ENCODE data around the gene SSTR3.
"Not testable (repeated sequence)": the region's sequence is repeated elsewhere in the genome, so short reads cannot be mapped to it uniquely, and the experiment has no call there.

The SSTR3 gene

GRCh38 chr22:37242395-37242918 lies 30.2 kb upstream of the SSTR3 start:
- DNase-seq (ENCODE audit: low read depth), result no peak

GRCh38 chr22:37241351-37242142 lies 29.3 kb upstream of the SSTR3 start:
- no peak for DNase-seq (ENCODE audit: low read depth)

- DNase-seq (ENCODE audit: low read depth), result no peak
These were observed 28.7 kb upstream of the SSTR3 start for GRCh38 chr22:37240941-37241320.

- no peak for DNase-seq (ENCODE audit: low read depth)
These were observed 28.1 kb upstream of the SSTR3 start for GRCh38 chr22:37240240-37240940.

- no peak for DNase-seq (ENCODE audit: low read depth)
These were observed 27.3 kb upstream of the SSTR3 start for GRCh38 chr22:37239336-37240239.

- no peak for DNase-seq (ENCODE audit: low read depth)
These were observed 25.3 kb upstream of the SSTR3 start for GRCh38 chr22:37237371-37238268.

- DNase-seq (ENCODE audit: low read depth), result no peak
These were observed 23.8 kb upstream of the SSTR3 start for GRCh38 chr22:37235897-37236607.

- DNase-seq (ENCODE audit: low read depth), result no peak
These were observed 22.7 kb upstream of the SSTR3 start for GRCh38 chr22:37234736-37235711.

GRCh38 chr22:37233751-37234631 lies 21.7 kb upstream of the SSTR3 start:
- no peak for DNase-seq (ENCODE audit: low read depth)

- DNase-seq (ENCODE audit: low read depth), result not testable (repeated sequence)
These were observed 21.1 kb upstream of the SSTR3 start for GRCh38 chr22:37233371-37233750.

- no peak for DNase-seq (ENCODE audit: low read depth)
These were observed 20.1 kb upstream of the SSTR3 start for GRCh38 chr22:37232140-37232998.

- no peak for DNase-seq (ENCODE audit: low read depth)
These were observed 19.3 kb upstream of the SSTR3 start for GRCh38 chr22:37231406-37232139.

GRCh38 chr22:37230673-37231405 lies 18.6 kb upstream of the SSTR3 start:
- DNase-seq (ENCODE audit: low read depth), result no peak

- no peak for DNase-seq (ENCODE audit: low read depth)
These were observed 17.8 kb upstream of the SSTR3 start for GRCh38 chr22:37229805-37230672.
